ENCODE results near the gene SLCO3A1.

The SLCO3A1 gene

GRCh38 chr15:92158426-92158825 is 304.9 kb downstream of the SLCO3A1 start:
- no peaks in the 10 kb centered on the region for H3K27me3 ChIP-seq (ENCODE audit: insufficient read depth, low read length, poor library complexity)
- no peak overlapping the region for H3K56ac ChIP-seq (ENCODE audit: low read length)
- H3K4ac ChIP-seq (ENCODE audit: low read depth, low read length), result no peak overlapping the region
- WGBS (ENCODE audit: extremely low coverage, insufficient coverage, low lambda C conversion rate), result no CpG with 5 or more reads among the region's 6 CpGs
- no peaks in the 10 kb centered on the region for H3K79me2 ChIP-seq (ENCODE audit: control insufficient read depth, insufficient read depth, low read length)
- H3K4me1 ChIP-seq (ENCODE audit: control insufficient read depth, low read depth, low read length), result peaks cover 18% of the 10 kb centered on the region
- H3K79me1 ChIP-seq (ENCODE audit: low read length), result no peaks in the 10 kb centered on the region
- H3K4me3 ChIP-seq (ENCODE audit: low read length), result no peak overlapping the region
- H3K9ac ChIP-seq (ENCODE audit: low read length), result no peak overlapping the region
- no peak overlapping the region for H2AK5ac ChIP-seq (ENCODE audit: low read length)
- H2BK15ac ChIP-seq (replicated peaks; ENCODE audit: low read depth), result no peak overlapping the region
- H3K4me2 ChIP-seq (ENCODE audit: low read length), result no peak overlapping the region
- H2BK5ac ChIP-seq (ENCODE audit: low read length), result no peak overlapping the region
- no peak overlapping the region for H3K23ac ChIP-seq (ENCODE audit: low read length)
- no peak overlapping the region for H4K5ac ChIP-seq (ENCODE audit: low read length)
- H4K8ac ChIP-seq (ENCODE audit: low read depth, low read length), result no peak overlapping the region
- DNase-seq, result peak; percentile 94
- no peaks in the 10 kb centered on the region for H3K36me3 ChIP-seq (ENCODE audit: control insufficient read depth, insufficient read depth, low read length)
- H2BK120ac ChIP-seq (ENCODE audit: low read depth, low read length), result no peak overlapping the region
- no peak overlapping the region for H3K27ac ChIP-seq (ENCODE audit: low read depth, low read length)
- no peak overlapping the region for H3K18ac ChIP-seq (ENCODE audit: low read length)

- no peak overlapping the region for H3K4ac ChIP-seq (ENCODE audit: low read depth, low read length)
- no peak overlapping the region for H3K18ac ChIP-seq (ENCODE audit: low read length)
- no peak overlapping the region for H2BK5ac ChIP-seq (ENCODE audit: low read length)
- no peak overlapping the region for H4K8ac ChIP-seq (ENCODE audit: low read depth, low read length)
- H3K27ac ChIP-seq (ENCODE audit: low read depth, low read length), result no peak overlapping the region
- no peak overlapping the region for H2BK15ac ChIP-seq (replicated peaks; ENCODE audit: low read depth)
- no peaks in the 10 kb centered on the region for H3K79me1 ChIP-seq (ENCODE audit: low read length)
- no peak overlapping the region for H3K4me2 ChIP-seq (ENCODE audit: low read length)
- no peaks in the 10 kb centered on the region for H3K79me2 ChIP-seq (ENCODE audit: control insufficient read depth, insufficient read depth, low read length)
- H3K4me3 ChIP-seq (ENCODE audit: low read length), result no peak overlapping the region
- WGBS (ENCODE audit: extremely low coverage, insufficient coverage, low lambda C conversion rate), result no CpG with 5 or more reads among the region's 2 CpGs
- H4K5ac ChIP-seq (ENCODE audit: low read length), result no peak overlapping the region
- no peak overlapping the region for H3K9ac ChIP-seq (ENCODE audit: low read length)
- H3K36me3 ChIP-seq (ENCODE audit: control insufficient read depth, insufficient read depth, low read length), result no peaks in the 10 kb centered on the region
- DNase-seq, result peak; percentile 37
- no peak overlapping the region for H3K56ac ChIP-seq (ENCODE audit: low read length)
- no peak overlapping the region for H2BK120ac ChIP-seq (ENCODE audit: low read depth, low read length)
- H3K23ac ChIP-seq (ENCODE audit: low read length), result no peak overlapping the region
- H2AK5ac ChIP-seq (ENCODE audit: low read length), result no peak overlapping the region
- peaks cover 20% of the 10 kb centered on the region for H3K4me1 ChIP-seq (ENCODE audit: control insufficient read depth, low read depth, low read length)
- H3K27me3 ChIP-seq (ENCODE audit: insufficient read depth, low read length, poor library complexity), result no peaks in the 10 kb centered on the region
Measured at GRCh38 chr15:92159481-92159880, 306.0 kb downstream of the SLCO3A1 start.

- peaks cover 24% of the 10 kb centered on the region for H3K4me1 ChIP-seq (ENCODE audit: control insufficient read depth, low read depth, low read length)
- H3K36me3 ChIP-seq (ENCODE audit: control insufficient read depth, insufficient read depth, low read length), result no peaks in the 10 kb centered on the region
- no peak overlapping the region for H4K5ac ChIP-seq (ENCODE audit: low read length)
- H2BK5ac ChIP-seq (ENCODE audit: low read length), result no peak overlapping the region
- no CpG with 5 or more reads among the region's 15 CpGs for WGBS (ENCODE audit: extremely low coverage, insufficient coverage, low lambda C conversion rate)
- peak overlapping the region; percentile 54 for H3K18ac ChIP-seq (ENCODE audit: low read length)
- H4K8ac ChIP-seq (ENCODE audit: low read depth, low read length), result no peak overlapping the region
- no peak overlapping the region for H3K23ac ChIP-seq (ENCODE audit: low read length)
- H3K4me3 ChIP-seq (ENCODE audit: low read length), result no peak overlapping the region
- H2BK15ac ChIP-seq (replicated peaks; ENCODE audit: low read depth), result no peak overlapping the region
- H3K79me1 ChIP-seq (ENCODE audit: low read length), result no peaks in the 10 kb centered on the region
- no peak overlapping the region for H3K4me2 ChIP-seq (ENCODE audit: low read length)
- H3K56ac ChIP-seq (ENCODE audit: low read length), result peak overlapping the region; percentile 22
- H3K27ac ChIP-seq (ENCODE audit: low read depth, low read length), result peak overlapping the region; percentile 3
- no peaks in the 10 kb centered on the region for H3K27me3 ChIP-seq (ENCODE audit: insufficient read depth, low read length, poor library complexity)
- no peaks in the 10 kb centered on the region for H3K79me2 ChIP-seq (ENCODE audit: control insufficient read depth, insufficient read depth, low read length)
- H2AK5ac ChIP-seq (ENCODE audit: low read length), result no peak overlapping the region
- H3K4ac ChIP-seq (ENCODE audit: low read depth, low read length), result no peak overlapping the region
- no peak overlapping the region for H3K9ac ChIP-seq (ENCODE audit: low read length)
- peak; percentile 40 for DNase-seq
- H2BK120ac ChIP-seq (ENCODE audit: low read depth, low read length), result no peak overlapping the region
Measured at GRCh38 chr15:92159906-92160841, 306.7 kb downstream of the SLCO3A1 start.

GRCh38 chr15:92161039-92161670 is 307.6 kb downstream of the SLCO3A1 start:
- H3K4me3 ChIP-seq (ENCODE audit: low read length), result no peak overlapping the region
- H2BK5ac ChIP-seq (ENCODE audit: low read length), result no peak overlapping the region
- no peak overlapping the region for H3K9ac ChIP-seq (ENCODE audit: low read length)
- no peak overlapping the region for H2BK120ac ChIP-seq (ENCODE audit: low read depth, low read length)
- peak; percentile 48 for DNase-seq
- no peak overlapping the region for H3K18ac ChIP-seq (ENCODE audit: low read length)
- H4K8ac ChIP-seq (ENCODE audit: low read depth, low read length), result no peak overlapping the region
- WGBS (ENCODE audit: extremely low coverage, insufficient coverage, low lambda C conversion rate), result no CpG with 5 or more reads among the region's 6 CpGs
- H3K4me2 ChIP-seq (ENCODE audit: low read length), result no peak overlapping the region
- no peak overlapping the region for H2AK5ac ChIP-seq (ENCODE audit: low read length)
- H2BK15ac ChIP-seq (replicated peaks; ENCODE audit: low read depth), result no peak overlapping the region
- H3K4me1 ChIP-seq (ENCODE audit: control insufficient read depth, low read depth, low read length), result peaks cover 19% of the 10 kb centered on the region
- no peaks in the 10 kb centered on the region for H3K79me2 ChIP-seq (ENCODE audit: control insufficient read depth, insufficient read depth, low read length)
- no peaks in the 10 kb centered on the region for H3K27me3 ChIP-seq (ENCODE audit: insufficient read depth, low read length, poor library complexity)
- no peak overlapping the region for H3K23ac ChIP-seq (ENCODE audit: low read length)
- H3K4ac ChIP-seq (ENCODE audit: low read depth, low read length), result no peak overlapping the region
- H3K27ac ChIP-seq (ENCODE audit: low read depth, low read length), result no peak overlapping the region
- H3K56ac ChIP-seq (ENCODE audit: low read length), result no peak overlapping the region
- no peaks in the 10 kb centered on the region for H3K36me3 ChIP-seq (ENCODE audit: control insufficient read depth, insufficient read depth, low read length)
- no peak overlapping the region for H4K5ac ChIP-seq (ENCODE audit: low read length)
- H3K79me1 ChIP-seq (ENCODE audit: low read length), result no peaks in the 10 kb centered on the region

GRCh38 chr15:92162657-92163056 is 309.1 kb downstream of the SLCO3A1 start:
- H3K18ac ChIP-seq (ENCODE audit: low read length), result peak overlapping the region; percentile 32
- WGBS (ENCODE audit: extremely low coverage, insufficient coverage, low lambda C conversion rate), result no CpG with 5 or more reads among the region's 17 CpGs
- no peak overlapping the region for H2BK120ac ChIP-seq (ENCODE audit: low read depth, low read length)
- H3K4ac ChIP-seq (ENCODE audit: low read depth, low read length), result peak overlapping the region; percentile 38
- no peak overlapping the region for H3K23ac ChIP-seq (ENCODE audit: low read length)
- H3K36me3 ChIP-seq (ENCODE audit: control insufficient read depth, insufficient read depth, low read length), result no peaks in the 10 kb centered on the region
- no peaks in the 10 kb centered on the region for H3K79me2 ChIP-seq (ENCODE audit: control insufficient read depth, insufficient read depth, low read length)
- H2AK5ac ChIP-seq (ENCODE audit: low read length), result no peak overlapping the region
- no peak overlapping the region for H3K4me3 ChIP-seq (ENCODE audit: low read length)
- H4K8ac ChIP-seq (ENCODE audit: low read depth, low read length), result no peak overlapping the region
- H3K4me2 ChIP-seq (ENCODE audit: low read length), result no peak overlapping the region
- no peak overlapping the region for H3K56ac ChIP-seq (ENCODE audit: low read length)
- no peak for DNase-seq
- no peaks in the 10 kb centered on the region for H3K79me1 ChIP-seq (ENCODE audit: low read length)
- no peak overlapping the region for H3K27ac ChIP-seq (ENCODE audit: low read depth, low read length)
- no peak overlapping the region for H3K9ac ChIP-seq (ENCODE audit: low read length)
- no peaks in the 10 kb centered on the region for H3K27me3 ChIP-seq (ENCODE audit: insufficient read depth, low read length, poor library complexity)
- H2BK15ac ChIP-seq (replicated peaks; ENCODE audit: low read depth), result no peak overlapping the region
- H3K4me1 ChIP-seq (ENCODE audit: control insufficient read depth, low read depth, low read length), result peaks cover 17% of the 10 kb centered on the region
- no peak overlapping the region for H2BK5ac ChIP-seq (ENCODE audit: low read length)
- H4K5ac ChIP-seq (ENCODE audit: low read length), result no peak overlapping the region
